ENCODE results near the gene DYRK4. TPM values are rescaled to one million over a fixed set of nuclear protein-coding genes. Genes with fewer than 3 reads are reported as not detected.

The DYRK4 gene
- total and polyA plus RNA-seq, 2 of the 8 experiments (the other 6 are each of a cell fraction or from before 2014, with no cell fraction given) = 10.5 to 11.4 TPM

GRCh38 chr12:4604684-4605193 is 42.7 kb downstream of the DYRK4 start:
- no peak overlapping the region; the same call in 1 of the 2 replicates for H2BK5ac ChIP-seq (ENCODE audit: low read depth, low read length)
- 0 out of 4 replicates have a peak, but pooled peaks cover 0 to 2% of the 10 kb centered on the region in 2 experiments for H3K79me2 ChIP-seq (ENCODE audit: control insufficient read depth in 1 of 2, insufficient read depth in 2 of 2, low read length in 2 of 2)
- no peaks in the 10 kb centered on the region for H3K36me3 ChIP-seq (ENCODE audit: control insufficient read depth in 2 of 4, insufficient read depth in 4 of 4, low read length in 3 of 4)
- H4K91ac ChIP-seq (replicated peaks; ENCODE audit: insufficient read length, low read length) = peak overlapping the region; percentile 83
- DNase-seq (ENCODE audit: low read depth in 1 of 2, low spot score in 2 of 2) (peak; percentile 21 to 79), FAIRE-seq (peak; percentile 74)
- H3K14ac ChIP-seq (ENCODE audit: insufficient read length) = no peak overlapping the region
- H2BK120ac ChIP-seq (replicated peaks; ENCODE audit: low read depth, low read length) = peak overlapping the region; percentile 76
- whole genome bisulfite sequencing, 2 experiments (ENCODE audit: extremely low coverage in 1 of 2, insufficient coverage in 1 of 2, insufficient read length in 1 of 2, insufficient replicate concordance in 2 of 2, low coverage in 1 of 2, low lambda C conversion rate in 2 of 2, missing lambda C conversion rate in 1 of 2) = 2% methylated on average over 25 of the region's 25 CpGs; no CpG with 5 or more reads in 1 of the 2 experiments
- ChIA-PET POLR2A (ENCODE audit: partially characterized antibody) (interaction anchor here (0.8 to 1.6 kb wide), 2 partner anchors 10 to 44 kb away, joined by 3 to 4 read pairs; partner anchors contain the start of genes AKAP3 and NDUFA9), CTCF (ENCODE audit: partially characterized antibody) (interaction anchor here (0.6 to 3.8 kb wide), 24 partner anchors 8 to 1564 kb away, joined by 3 to 50 read pairs (median 4); partner anchors contain the start of genes AKAP3, DYRK4 and NDUFA9)
- no peak overlapping the region for H2BK20ac ChIP-seq (ENCODE audit: low read length)
- H3K4me2 ChIP-seq (ENCODE audit: insufficient read depth in 1 of 2, low read depth in 2 of 2, low read length in 2 of 2) = peak overlapping the region; percentile 43 to 89
- H2AFZ ChIP-seq (ENCODE audit: low read length) = peak overlapping the region; percentile 100
- peak overlapping the region; percentile 68 to 96 (median 86) for H3K4me3 ChIP-seq (ENCODE audit: extremely low read depth in 1 of 4, insufficient read depth in 2 of 4, low read depth in 3 of 4, low read length in 4 of 4)
- no peak overlapping the region for H3K4ac ChIP-seq (replicated peaks; ENCODE audit: insufficient read length, low read depth, low read length)
- H3K4me1 ChIP-seq (replicated peaks in 1 of 4; ENCODE audit: control insufficient read depth in 3 of 4, insufficient read depth in 4 of 4, low read length in 3 of 4) = no peaks in the 10 kb centered on the region
- no peak overlapping the region for H3K23ac ChIP-seq (ENCODE audit: insufficient read length)
- peak overlapping the region in 3 of 4 experiments; percentile 13 to 70 (median 34); a peak in 6 of 7 replicates for H3K9ac ChIP-seq (replicated peaks in 1 of 4; ENCODE audit: extremely low read depth in 1 of 4, low read depth in 3 of 4, low read length in 3 of 4)
- H3K18ac ChIP-seq (ENCODE audit: extremely low read depth, low read length) = peak overlapping the region; percentile 84; the same call in 1 of the 2 replicates
- H3K27me3 ChIP-seq (replicated peaks in 1 of 4; ENCODE audit: control insufficient read depth in 3 of 4, extremely low read depth in 1 of 4, insufficient read depth in 3 of 4, low read length in 3 of 4) = no peaks in the 10 kb centered on the region
- no peaks in the 10 kb centered on the region for H3K9me3 ChIP-seq (ENCODE audit: insufficient read depth in 2 of 2, low read depth in 1 of 2, low read length in 1 of 2)
- no peaks in the 10 kb centered on the region for H3K79me1 ChIP-seq (ENCODE audit: low read depth, low read length)
- no peaks in the 10 kb centered on the region for H4K20me1 ChIP-seq (replicated peaks in 1 of 2; ENCODE audit: control insufficient read depth in 1 of 2, insufficient read depth in 2 of 2, low read length in 2 of 2)
- peak overlapping the region; percentile 56 for H3K56ac ChIP-seq (replicated peaks; ENCODE audit: insufficient read length, low read depth, low read length)
- no peak overlapping the region; the same call in 1 of the 2 replicates for H2BK15ac ChIP-seq (ENCODE audit: low read length)
- peak overlapping the region; percentile 84 for H4K8ac ChIP-seq (ENCODE audit: extremely low read depth, insufficient read depth, low read length)
- peak overlapping the region; percentile 27; the same call in 1 of the 2 replicates for H3K27ac ChIP-seq (ENCODE audit: low read depth, low read length)
- H2AK5ac ChIP-seq (ENCODE audit: low read depth, low read length) = no peak overlapping the region
- peak overlapping the region; percentile 51 for H4K5ac ChIP-seq (ENCODE audit: insufficient read length, low read depth, low read length)
- H2BK12ac ChIP-seq (ENCODE audit: low read depth, low read length) = no peak overlapping the region
- H3K23me2 ChIP-seq (ENCODE audit: low read depth, low read length) = no peaks in the 10 kb centered on the region
- TF ChIP-seq CHD1 (IDR thresholded peaks at IDR 0.05; ENCODE audit: low read depth, low read length) (no peak), SIX5 (IDR thresholded peaks at IDR 0.05; ENCODE audit: low read depth, low read length) (no peak), SIN3A (conservative IDR thresholded peaks at IDR 0.05 in 1 of 2, IDR thresholded peaks at IDR 0.05 in 1 of 2; ENCODE audit: low read depth in 1 of 2, low read length in 2 of 2) (peak; percentile 67 to 83; a peak in 2 of 4 replicates), RXRA (IDR thresholded peaks at IDR 0.05; ENCODE audit: insufficient read depth, low read depth, low read length) (no peak), BCL11A (IDR thresholded peaks at IDR 0.05; ENCODE audit: low read depth in 2 of 2, low read length in 2 of 2) (no peak), RAD21 (IDR thresholded peaks at IDR 0.05 in 1 of 2, conservative IDR thresholded peaks at IDR 0.05 in 1 of 2; ENCODE audit: low read depth in 2 of 2, low read length in 2 of 2) (peak; percentile 68 to 78), HDAC2 (IDR thresholded peaks at IDR 0.05; ENCODE audit: borderline replicate concordance in 1 of 2, low read depth in 2 of 2, low read length in 2 of 2) (no peak; a peak in 1 of 4 replicates), POU5F1 (IDR thresholded peaks at IDR 0.05; ENCODE audit: low read depth, low read length) (peak; percentile 17; the same call in 1 of the 2 replicates), ATF3 (IDR thresholded peaks at IDR 0.05; ENCODE audit: insufficient read depth, low read depth, low read length) (0 out of 2 replicates have a peak, but pooled peaks have one; percentile 16), EGR1 (IDR thresholded peaks at IDR 0.05; ENCODE audit: borderline replicate concordance, low read depth, low read length) (no peak)

All from H1 (cell line).